Naive thymus-derived CD4-positive, alpha-beta T cell (primary cell): ENCODE results near the gene ZNF75A. TPM values are rescaled to one million over a fixed set of nuclear protein-coding genes. Genes with fewer than 3 reads are reported as not detected.
A peak's percentile ranks its signal among the peaks of the same experiment; 100 is the strongest.
"Not testable (repeated sequence)": the region's sequence is repeated elsewhere in the genome, so short reads cannot be mapped to it uniquely, and the experiment has no call there.

Experiments used
- ATAC-seq: fragments of 150-1000 bp; cut with Tn5 transposase; 2 replicates; pipeline ENCODE4 v1.10.0; 2021; ENCODE audit warnings: mild to moderate bottlenecking, moderate library complexity
- CTCF ChIA-PET: fragments of 350-600 bp; sonication (Branson Sonifier 250); formaldehyde crosslinking; loops from one replicate; lab custom pipeline; 2021; ENCODE audit warnings: antibody characterized with exemption; lab: Charles Lee
- POLR2A ChIA-PET: fragments of 350-600 bp; sonication (Branson Sonifier 250); formaldehyde crosslinking; loops from one replicate; lab custom pipeline; 2021; ENCODE audit warnings: antibody characterized with exemption, inconsistent platforms; lab: Charles Lee
- DNase-seq, 9 donors: peaks; one replicate each; pipeline versions ENCODE4 v3.0.0 to v3.0.0-alpha.2; 2020 to 2022; ENCODE audit warnings: mixed read lengths in 1 of 9
- H3K27ac ChIP-seq: one replicate; pipeline ENCODE4 v1.7.0; 2013; ENCODE audit warnings: mild to moderate bottlenecking, low read depth, low read length, moderate library complexity
- H3K27me3 ChIP-seq, 2 donors: one replicate each; pipeline ENCODE4 v1.7.0; 2013; ENCODE audit warnings: low read length in 2 of 2, mild to moderate bottlenecking in 2 of 2, moderate library complexity in 2 of 2; ENCODE audit not compliant: control insufficient read depth in 2 of 2, insufficient read depth in 2 of 2
- H3K36me3 ChIP-seq, 3 experiments: 1 replicate in 2 of 3; 2 replicates in 1 of 3; pipeline ENCODE4 v1.7.0; 2013; ENCODE audit warnings: low read length in 3 of 3, mild to moderate bottlenecking in 3 of 3, moderate library complexity in 1 of 3; ENCODE audit not compliant: insufficient read depth in 3 of 3, control insufficient read depth in 2 of 3
- H3K4me1 ChIP-seq, 2 donors: one replicate each; pipeline ENCODE4 v1.7.0; 2013; ENCODE audit warnings: low read length in 2 of 2, mild to moderate bottlenecking in 2 of 2, moderate library complexity in 1 of 2; ENCODE audit not compliant: control insufficient read depth in 2 of 2, insufficient read depth in 2 of 2
- H3K4me3 ChIP-seq: 2 replicates; pipeline ENCODE4 v1.7.0; 2013; ENCODE audit warnings: mild to moderate bottlenecking, low read length
- H3K9me3 ChIP-seq, 3 experiments: 1 replicate in 2 of 3; 2 replicates in 1 of 3; pipeline ENCODE4 v1.7.0; 2013; ENCODE audit warnings: low read length in 3 of 3; ENCODE audit not compliant: control insufficient read depth in 2 of 3
- H3K27ac Mint-ChIP-seq, 9 donors: one replicate each; pipeline ENCODE4 v1.8.0; 2020 to 2022; ENCODE audit warnings: mixed read lengths in 9 of 9, mild to moderate bottlenecking in 8 of 9, moderate library complexity in 5 of 9, inconsistent platforms in 2 of 9
- H3K27me3 Mint-ChIP-seq, 5 donors: one replicate each; pipeline ENCODE4 v1.8.0; 2021 to 2022; ENCODE audit warnings: mixed read lengths in 5 of 5, mild to moderate bottlenecking in 1 of 5
- H3K36me3 Mint-ChIP-seq, 5 donors: one replicate each; pipeline ENCODE4 v1.8.0; 2020 to 2022; ENCODE audit warnings: mixed read lengths in 5 of 5, mild to moderate bottlenecking in 3 of 5, inconsistent platforms in 1 of 5
- H3K4me1 Mint-ChIP-seq, 7 donors: one replicate each; pipeline ENCODE4 v1.8.0; 2020 to 2022; ENCODE audit warnings: mixed read lengths in 7 of 7, mild to moderate bottlenecking in 3 of 7, inconsistent platforms in 1 of 7
- H3K4me3 Mint-ChIP-seq, 10 donors: one replicate each; pipeline ENCODE4 v1.8.0; 2020 to 2022; ENCODE audit warnings: mild to moderate bottlenecking in 10 of 10, mixed read lengths in 10 of 10, moderate library complexity in 6 of 10, inconsistent platforms in 2 of 10
- H3K9me3 Mint-ChIP-seq, 11 donors: one replicate each; pipeline ENCODE4 v1.8.0; 2020 to 2022; ENCODE audit warnings: mixed read lengths in 11 of 11, mild to moderate bottlenecking in 4 of 11, inconsistent platforms in 1 of 11, moderate library complexity in 1 of 11
- intact Hi-C, 2 donors: fragments of 100-400 bp; cut with micrococcal nuclease; formaldehyde crosslinking; loops; one replicate each; pipeline ENCODE4 v1.15.1; 2023
- polyA plus RNA-seq, 2 donors: library from polyadenylated mRNA; unstranded; fragments of 300-500 nt; fragmentation: Illumina TruSeq; gene quantifications; one replicate each; pipeline ENCODE4 v1.2.3, GENCODE V29; 2021
- total RNA-seq, 6 experiments: library from RNA in 5 of 6; stranded (reverse) in 5 of 6; gene quantifications; 1 replicate in 5 of 6; 2 replicates in 1 of 6; pipeline ENCODE4 v1.2.3 and lab custom pipeline; 2021 to 2026

Gene ZNF75A
- total and polyA plus RNA-seq, 7 experiments from 2014 or later: 27.7 to 90.6 (median 39.1) TPM

DNA sequence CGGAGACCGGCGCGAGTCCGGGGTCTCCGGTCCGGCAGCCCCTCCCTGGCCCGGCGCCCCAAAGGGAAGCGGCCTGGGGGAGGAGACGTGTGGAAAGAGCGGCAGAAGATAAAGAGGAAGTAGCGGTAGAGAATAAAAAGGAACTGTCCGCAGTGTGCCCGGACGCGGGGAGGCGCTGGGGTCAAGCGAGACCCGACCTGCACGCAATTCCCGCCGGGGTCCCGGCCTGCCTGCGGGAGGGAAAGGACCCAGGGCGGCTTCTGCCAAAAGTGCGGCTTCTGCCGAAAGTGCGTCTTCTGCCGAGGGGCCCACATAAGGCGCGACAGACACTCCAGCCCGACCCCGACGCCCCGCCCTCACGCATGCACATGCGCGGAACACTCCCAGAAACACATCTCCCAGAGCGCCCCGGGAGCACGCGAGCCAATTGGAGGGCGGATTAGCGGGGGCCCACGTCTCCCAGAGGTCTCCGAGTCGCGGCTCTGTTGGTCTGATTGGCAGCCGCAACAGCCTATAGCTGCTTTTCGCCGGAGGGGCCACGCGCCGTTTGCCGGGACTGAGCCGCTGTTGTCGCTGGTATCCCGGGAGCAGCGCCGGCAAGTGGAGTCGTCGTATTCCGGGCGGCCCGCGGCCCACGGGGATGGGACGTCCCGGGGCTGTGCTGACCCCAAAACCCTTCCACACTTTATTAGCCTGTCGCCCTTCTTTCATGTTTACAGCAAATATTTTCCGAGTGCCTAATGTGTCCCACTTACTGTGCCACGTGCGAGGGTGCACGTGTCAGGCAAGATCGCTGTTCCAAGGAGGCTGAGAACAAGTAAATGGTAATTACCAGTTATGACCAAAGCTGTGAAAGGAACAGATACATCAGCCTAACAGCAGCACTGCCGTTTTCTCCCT, 40.9 kb upstream of the ZNF75A start:
- Mint-ChIP-seq H3K27ac (peak overlapping the region; percentile 93 to 98 (median 97)), H3K4me1 (peaks cover 6 to 42% (median 29%) of the 10 kb centered on the region in 7 donors), H3K4me3 (peak overlapping the region; percentile 84 to 97 (median 93)), H3K9me3 (peaks cover 0 to 67% (median 19%) of the 10 kb centered on the region in 11 donors), H3K36me3 (peaks cover 0 to 57% (median 35%) of the 10 kb centered on the region in 5 donors), H3K27me3 (no peaks in the 10 kb centered on the region)
- Histone ChIP-seq H3K27me3 (no peaks in the 10 kb centered on the region), H3K9me3 (peaks cover 0 to 14% (median 0%) of the 10 kb centered on the region in 3 experiments), H3K4me3 (peak overlapping the region; percentile 81), H3K4me1 (peaks cover 18 to 20% of the 10 kb centered on the region in 2 donors), H3K36me3 (peaks cover 0 to 19% (median 0%) of the 10 kb centered on the region in 3 experiments), H3K27ac (peak overlapping the region; percentile 92)
- POLR2A ChIA-PET: interaction anchor here (0.6 to 7.3 kb wide), 16 partner anchors 10 to 284 kb away, joined by 3 to 86 read pairs (median 5); partner anchors contain the start of genes ZNF174, ZNF213, ZNF263 and ZSCAN32
- peak; percentile 88 to 97 (median 96) for DNase-seq
- CTCF ChIA-PET: interaction anchor here (0.9 kb wide), 1 partner anchor 106 kb away, joined by 3 read pairs; no protein-coding TSS in a partner anchor
- intact Hi-C loops: loop anchor here (1.0 to 10.0 kb wide), 13 partner anchors 19 to 240 kb away; partner anchors contain the start of genes CLUAP1 (in 2 of the 2), TIGD7 (in 2 of the 2), ZNF174 (in 2 of the 2) and ZNF200 (in 2 of the 2)
- ATAC-seq: peak; percentile 88

GRCh38 chr16:3266873-3267537, 38.3 kb upstream of the ZNF75A start:
- Histone ChIP-seq H3K36me3 (peaks cover 0 to 19% (median 0%) of the 10 kb centered on the region in 3 experiments), H3K27me3 (no peaks in the 10 kb centered on the region), H3K27ac (no peak overlapping the region), H3K4me3 (no peak overlapping the region), H3K4me1 (peaks cover 18 to 20% of the 10 kb centered on the region in 2 donors), H3K9me3 (peaks cover 0 to 19% (median 0%) of the 10 kb centered on the region in 3 experiments)
- intact Hi-C loops: loop anchor here in 1 of 2 donors (10.0 kb wide), 1 partner anchor 242 kb away; the partner anchor contains the start of genes HCFC1R1, THOC6 and TNFRSF12A
- peak overlapping the region in 2 of 9 donors; percentile 36 to 73 for H3K27ac Mint-ChIP-seq
- H3K27me3 Mint-ChIP-seq: no peaks in the 10 kb centered on the region
- DNase-seq (no peak), ATAC-seq (no peak)
- ChIA-PET CTCF (interaction anchor here (1.4 kb wide), 1 partner anchor 36 kb away, joined by 4 read pairs; no protein-coding TSS in a partner anchor), POLR2A (interaction anchor here (0.6 to 7.3 kb wide), 19 partner anchors 11 to 246 kb away, joined by 3 to 86 read pairs (median 4); partner anchors contain the start of genes IL32, TIGD7, ZNF174 and ZNF263)
- peaks cover 6 to 34% (median 25%) of the 10 kb centered on the region in 7 donors for H3K4me1 Mint-ChIP-seq
- H3K4me3 Mint-ChIP-seq: no peak overlapping the region
- peaks cover 0 to 58% (median 37%) of the 10 kb centered on the region in 5 donors for H3K36me3 Mint-ChIP-seq
- H3K9me3 Mint-ChIP-seq: peaks cover 0 to 77% (median 19%) of the 10 kb centered on the region in 11 donors

DNA sequence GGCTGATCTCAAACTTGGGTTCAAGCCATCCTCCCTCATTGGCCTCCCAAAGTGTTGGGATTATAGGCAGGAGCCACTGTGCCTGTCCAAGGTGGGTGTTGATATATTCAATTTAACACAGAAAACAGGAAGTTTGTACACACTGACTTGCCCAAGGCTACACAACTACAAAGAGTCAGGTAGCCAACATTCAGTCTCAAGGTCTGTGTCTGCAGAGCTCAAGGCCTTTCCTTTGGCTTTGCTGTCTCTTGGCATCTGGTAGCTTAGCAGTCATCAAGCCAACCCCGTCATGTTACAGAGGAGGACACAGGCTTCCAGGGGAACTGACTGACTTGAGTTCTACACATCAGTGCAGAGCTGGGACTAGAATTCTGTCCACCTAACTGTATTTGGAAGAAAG, 37.0 kb upstream of the ZNF75A start:
- H3K4me3 ChIP-seq: no peak overlapping the region
- DNase-seq (no peak), ATAC-seq (no peak)
- H3K27me3 Mint-ChIP-seq: no peaks in the 10 kb centered on the region
- no peak overlapping the region for H3K27ac ChIP-seq
- peaks cover 10 to 14% of the 10 kb centered on the region in 2 donors for H3K4me1 ChIP-seq
- H3K4me1 Mint-ChIP-seq: peaks cover 2 to 21% (median 13%) of the 10 kb centered on the region in 7 donors
- peaks cover 0 to 81% (median 18%) of the 10 kb centered on the region in 11 donors for H3K9me3 Mint-ChIP-seq
- peak overlapping the region in 1 of 10 donors; percentile 5 for H3K4me3 Mint-ChIP-seq
- intact Hi-C loops: loop anchor here in 1 of 2 donors (10.0 kb wide), 1 partner anchor 243 kb away; the partner anchor contains the start of genes HCFC1R1, THOC6 and TNFRSF12A
- peaks cover 0 to 28% (median 0%) of the 10 kb centered on the region in 3 experiments for H3K9me3 ChIP-seq
- H3K27ac Mint-ChIP-seq: no peak overlapping the region
- H3K36me3 Mint-ChIP-seq: peaks cover 0 to 49% (median 37%) of the 10 kb centered on the region in 5 donors
- H3K36me3 ChIP-seq: peaks cover 0 to 19% (median 0%) of the 10 kb centered on the region in 3 experiments
- ChIA-PET CTCF (interaction anchor here (1.4 kb wide), 1 partner anchor 38 kb away, joined by 4 read pairs; no protein-coding TSS in a partner anchor), POLR2A (interaction anchor here (1.5 to 7.3 kb wide), 3 partner anchors 10 to 21 kb away, joined by 4 to 86 read pairs (median 43); partner anchors contain the start of gene ZNF263)
- H3K27me3 ChIP-seq: no peaks in the 10 kb centered on the region

GRCh38 chr16:3270718-3271117, 34.6 kb upstream of the ZNF75A start:
- DNase-seq, CTCF ChIA-PET, H3K4me3 Mint-ChIP-seq, H3K27ac ChIP-seq, ATAC-seq, H3K27ac Mint-ChIP-seq, H3K4me3 ChIP-seq, H3K27me3 ChIP-seq, intact Hi-C loops, H3K4me1 ChIP-seq, H3K4me1 Mint-ChIP-seq, H3K27me3 Mint-ChIP-seq: not testable (repeated sequence)
- H3K36me3 ChIP-seq: peaks cover 0 to 19% (median 0%) of the 10 kb centered on the region in 3 experiments
- H3K9me3 ChIP-seq: peaks cover 0 to 40% (median 0%) of the 10 kb centered on the region in 3 experiments
- POLR2A ChIA-PET: interaction anchor here (1.2 kb wide), 1 partner anchor 12 kb away, joined by 4 read pairs; the partner anchor contains the start of gene ZNF263
- Mint-ChIP-seq H3K36me3 (peaks cover 0 to 43% (median 27%) of the 10 kb centered on the region in 5 donors), H3K9me3 (peaks cover 0 to 81% (median 27%) of the 10 kb centered on the region in 11 donors)

DNA sequence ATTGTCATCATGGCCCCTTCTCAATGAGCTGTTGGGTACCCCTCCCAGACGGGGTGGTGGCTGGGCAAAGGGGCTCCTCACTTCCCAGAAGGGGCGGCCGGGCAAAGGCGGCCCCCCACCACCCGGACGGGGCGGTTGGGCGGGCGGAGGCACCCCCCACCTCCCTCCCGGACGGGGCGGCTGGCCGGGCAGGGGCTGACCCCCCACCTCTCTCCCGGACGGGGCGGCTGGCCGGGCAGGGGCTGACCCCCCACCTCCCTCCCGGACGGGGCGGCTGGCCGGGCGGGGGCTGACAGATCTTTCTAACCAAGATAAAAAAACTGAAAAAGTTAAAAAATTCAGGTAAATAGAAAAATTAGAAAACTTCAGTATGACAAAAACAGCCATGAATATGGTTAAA, 34.0 kb upstream of the ZNF75A start:
- H3K27me3 Mint-ChIP-seq, ATAC-seq, DNase-seq, H3K27me3 ChIP-seq, H3K4me1 Mint-ChIP-seq, H3K4me3 Mint-ChIP-seq, H3K27ac Mint-ChIP-seq, intact Hi-C loops, H3K4me1 ChIP-seq, CTCF ChIA-PET, H3K4me3 ChIP-seq, H3K27ac ChIP-seq: not testable (repeated sequence)
- Histone ChIP-seq H3K36me3 (peaks cover 0 to 19% (median 0%) of the 10 kb centered on the region in 3 experiments), H3K9me3 (peaks cover 0 to 37% (median 0%) of the 10 kb centered on the region in 3 experiments)
- POLR2A ChIA-PET: interaction anchor here (0.7 kb wide), 1 partner anchor 25 kb away, joined by 4 read pairs; no protein-coding TSS in a partner anchor
- H3K36me3 Mint-ChIP-seq: peaks cover 0 to 41% (median 25%) of the 10 kb centered on the region in 5 donors
- peaks cover 0 to 81% (median 29%) of the 10 kb centered on the region in 11 donors for H3K9me3 Mint-ChIP-seq
